H1 (cell line): ENCODE results near the gene RALY. TPM values are rescaled to one million over a fixed set of nuclear protein-coding genes. Genes with fewer than 3 reads are reported as not detected.

Experiments
- CTCF ChIA-PET: fragments of 300-600 bp; sonication (Branson Sonifier 250); formaldehyde crosslinking; loops from one replicate; lab custom pipeline; 2021; ENCODE audit not compliant: partially characterized antibody; lab: Charles Lee
- POLR2A ChIA-PET: fragments of 300-600 bp; sonication (Branson Sonifier 250); formaldehyde crosslinking; loops from one replicate; lab custom pipeline; 2021; ENCODE audit warnings: inconsistent platforms; ENCODE audit not compliant: partially characterized antibody; lab: Charles Lee
- DNase-seq, 2 experiments: peaks; one replicate each; pipeline versions ENCODE4 v3.0.0 to v3.0.0-alpha.2; 2010 to 2022; ENCODE audit warnings: low spot score in 2 of 2, low read depth in 1 of 2, mixed read lengths in 1 of 2
- FAIRE-seq: peaks from 2 replicates; lab custom pipeline; 2011; peaks lifted over from hg19 to GRCh38; lab: Jason Lieb, UNC
- H2AFZ ChIP-seq: 2 replicates; pipeline ENCODE4 v1.8.1; 2012; ENCODE audit warnings: low read length, inconsistent platforms
- H2AK5ac ChIP-seq: 2 replicates; pipeline ENCODE4 v1.6.1; 2013; ENCODE audit warnings: low read depth, low read length
- H2BK120ac ChIP-seq: replicated peaks from 2 replicates; pipeline ENCODE3; 2013; ENCODE audit warnings: low read depth, low read length, inconsistent platforms
- H2BK12ac ChIP-seq: 2 replicates; pipeline ENCODE4 v1.6.1; 2013; ENCODE audit warnings: low read depth, low read length
- H2BK15ac ChIP-seq: 2 replicates; pipeline ENCODE4 v1.6.1; 2013; ENCODE audit warnings: low read length
- H2BK20ac ChIP-seq: 2 replicates; pipeline ENCODE4 v1.6.1; 2013; ENCODE audit warnings: low read length
- H2BK5ac ChIP-seq: 2 replicates; pipeline ENCODE4 v1.6.1; 2013; ENCODE audit warnings: low read depth, low read length
- H3K14ac ChIP-seq: 2 replicates; pipeline ENCODE4 v1.6.1; 2013; ENCODE audit warnings: inconsistent platforms; ENCODE audit not compliant: insufficient read length
- H3K18ac ChIP-seq: 2 replicates; pipeline ENCODE4 v1.6.1; 2013; ENCODE audit warnings: low read length; ENCODE audit errors: extremely low read depth
- H3K23ac ChIP-seq: 2 replicates; pipeline ENCODE4 v1.6.1; 2013; ENCODE audit warnings: inconsistent platforms; ENCODE audit not compliant: insufficient read length
- H3K23me2 ChIP-seq: 2 replicates; pipeline ENCODE4 v1.6.1; 2013; ENCODE audit warnings: low read depth, low read length
- H3K27ac ChIP-seq: 2 replicates; pipeline ENCODE4 v1.6.1; 2011; ENCODE audit warnings: low read depth, low read length, inconsistent platforms
- H3K27me3 ChIP-seq, 4 experiments: replicated peaks in 1 of 4; 1 replicate in 1 of 4; 2 replicates in 3 of 4; pipeline versions ENCODE4 v1.6.1 to v1.8.1; 2011 to 2013; ENCODE audit warnings: low read length in 3 of 4, mild to moderate bottlenecking in 3 of 4, inconsistent platforms in 2 of 4, mixed read lengths in 2 of 4, moderate library complexity in 1 of 4; ENCODE audit not compliant: control insufficient read depth in 3 of 4, insufficient read depth in 3 of 4; ENCODE audit errors: extremely low read depth in 1 of 4
- H3K36me3 ChIP-seq, 4 experiments: 2 replicates each; pipeline versions ENCODE4 v1.6.1 to v1.8.1; 2011 to 2013; ENCODE audit warnings: mild to moderate bottlenecking in 4 of 4, low read length in 3 of 4, moderate library complexity in 2 of 4, control low read depth in 1 of 4, inconsistent platforms in 1 of 4; ENCODE audit not compliant: insufficient read depth in 4 of 4, control insufficient read depth in 2 of 4
- H3K4ac ChIP-seq: replicated peaks from 2 replicates; pipeline ENCODE3; 2013; ENCODE audit warnings: low read length, low read depth, mixed read lengths, inconsistent platforms; ENCODE audit not compliant: insufficient read length
- H3K4me1 ChIP-seq, 4 experiments: replicated peaks in 1 of 4; 1 replicate in 1 of 4; 2 replicates in 3 of 4; pipeline versions ENCODE4 v1.6.1 to v1.8.1; 2011 to 2013; ENCODE audit warnings: low read length in 3 of 4, inconsistent platforms in 2 of 4, mixed read lengths in 1 of 4; ENCODE audit not compliant: insufficient read depth in 4 of 4, control insufficient read depth in 3 of 4
- H3K4me2 ChIP-seq, 2 experiments: 2 replicates each; pipeline versions ENCODE4 v1.6.1 to v1.8.1; 2011 to 2013; ENCODE audit warnings: low read depth in 2 of 2, low read length in 2 of 2, control low read depth in 1 of 2, inconsistent platforms in 1 of 2, mild to moderate bottlenecking in 1 of 2; ENCODE audit not compliant: insufficient read depth in 1 of 2
- H3K4me3 ChIP-seq, 4 experiments: fragments of 200-600, 300-600 bp in 1 of 4; sonication (generic), shearing (Covaris generic), sonication (Bioruptor Twin) in 1 of 4; 2 replicates each; pipeline versions ENCODE4 v1.5.1 to v1.8.1; 2011 to 2016; ENCODE audit warnings: low read length in 4 of 4, low read depth in 3 of 4, control low read depth in 2 of 4, inconsistent platforms in 2 of 4, mild to moderate bottlenecking in 2 of 4, mixed read lengths in 1 of 4, moderate library complexity in 1 of 4; ENCODE audit not compliant: insufficient read depth in 2 of 4; ENCODE audit errors: extremely low read depth in 1 of 4
- H3K56ac ChIP-seq: replicated peaks from 2 replicates; pipeline ENCODE3; 2013; ENCODE audit warnings: low read depth, mild to moderate bottlenecking, mixed read lengths, low read length, inconsistent platforms; ENCODE audit not compliant: insufficient read length
- H3K79me1 ChIP-seq: 2 replicates; pipeline ENCODE4 v1.6.1; 2013; ENCODE audit warnings: low read depth, low read length, control low read depth
- H3K79me2 ChIP-seq, 2 experiments: 2 replicates each; pipeline versions ENCODE4 v1.6.1 to v1.8.1; 2012 to 2013; ENCODE audit warnings: low read length in 2 of 2, mild to moderate bottlenecking in 2 of 2, inconsistent platforms in 1 of 2; ENCODE audit not compliant: insufficient read depth in 2 of 2, control insufficient read depth in 1 of 2
- H3K9ac ChIP-seq, 4 experiments: replicated peaks in 1 of 4; 1 replicate in 1 of 4; 2 replicates in 3 of 4; pipeline versions ENCODE4 v1.6.1 to v1.8.1; 2011 to 2013; ENCODE audit warnings: low read depth in 3 of 4, low read length in 3 of 4, control low read depth in 2 of 4, mild to moderate bottlenecking in 2 of 4, moderate library complexity in 2 of 4, inconsistent platforms in 1 of 4; ENCODE audit errors: extremely low read depth in 1 of 4
- H3K9me3 ChIP-seq, 2 experiments: 2 replicates each; pipeline versions ENCODE4 v1.6.1 to v1.8.1; 2012 to 2013; ENCODE audit warnings: mild to moderate bottlenecking in 2 of 2, moderate library complexity in 2 of 2, control low read depth in 1 of 2, inconsistent platforms in 1 of 2, low read depth in 1 of 2, low read length in 1 of 2, mixed read lengths in 1 of 2; ENCODE audit not compliant: insufficient read depth in 2 of 2
- H4K20me1 ChIP-seq, 2 experiments: replicated peaks in 1 of 2; 2 replicates each; pipeline versions ENCODE3 to v1.8.1; 2011 to 2013; ENCODE audit warnings: inconsistent platforms in 2 of 2, low read length in 2 of 2, mild to moderate bottlenecking in 1 of 2; ENCODE audit not compliant: insufficient read depth in 2 of 2, control insufficient read depth in 1 of 2
- H4K5ac ChIP-seq: 2 replicates; pipeline ENCODE4 v1.6.1; 2013; ENCODE audit warnings: low read length, low read depth, mixed read lengths, inconsistent platforms; ENCODE audit not compliant: insufficient read length
- H4K8ac ChIP-seq: 2 replicates; pipeline ENCODE4 v1.8.0; 2013; ENCODE audit warnings: mild to moderate bottlenecking, moderate library complexity, low read length, inconsistent platforms; ENCODE audit not compliant: insufficient read depth; ENCODE audit errors: extremely low read depth
- H4K91ac ChIP-seq: replicated peaks from 2 replicates; pipeline ENCODE3; 2013; ENCODE audit warnings: low read length, mixed read lengths, inconsistent platforms; ENCODE audit not compliant: insufficient read length
- ATF2 ChIP-seq: IDR thresholded peaks from 2 replicates; pipeline ENCODE4 v1.6.1; 2012; ENCODE audit warnings: low read length, inconsistent platforms
- BRCA1 ChIP-seq: IDR thresholded peaks from 2 replicates; pipeline ENCODE4 v1.6.1; 2012; ENCODE audit warnings: low read depth, low read length, improper control_type of control experiment
- CHD1 ChIP-seq: IDR thresholded peaks from 2 replicates; pipeline ENCODE4 v1.6.1; 2012; ENCODE audit warnings: low read depth, low read length, improper control_type of control experiment
- CHD2 ChIP-seq: IDR thresholded peaks from 2 replicates; pipeline ENCODE4 v1.6.1; 2012; ENCODE audit warnings: low read length, improper control_type of control experiment
- HDAC2 ChIP-seq, 2 experiments: fragments of 300-600 bp in 1 of 2; sonication (generic) in 1 of 2; IDR thresholded peaks; 2 replicates each; pipeline ENCODE4 v1.6.1; 2011 to 2012; ENCODE audit warnings: low read depth in 2 of 2, low read length in 2 of 2, mild to moderate bottlenecking in 2 of 2, moderate library complexity in 2 of 2, borderline replicate concordance in 1 of 2, inconsistent platforms in 1 of 2
- KDM1A ChIP-seq: fragments of 200-600, 300-600 bp; sonication (generic); IDR thresholded peaks from 2 replicates; pipeline ENCODE4 v1.7.1; 2016; ENCODE audit warnings: mild to moderate bottlenecking, low read length, borderline replicate concordance
- KDM4A ChIP-seq: IDR thresholded peaks from one replicate; pipeline ENCODE4 v1.7.1; 2012; ENCODE audit warnings: low read depth, mild to moderate bottlenecking, moderate library complexity, low read length, inconsistent platforms; ENCODE audit not compliant: severe bottlenecking
- POLR2AphosphoS5 ChIP-seq: IDR thresholded peaks from 2 replicates; pipeline ENCODE4 v1.6.1; 2011; ENCODE audit warnings: low read depth, low read length
- RXRA ChIP-seq: IDR thresholded peaks from 2 replicates; pipeline ENCODE4 v1.6.1; 2011; ENCODE audit warnings: low read depth, mild to moderate bottlenecking, low read length, moderate library complexity; ENCODE audit not compliant: insufficient read depth
- SAP30 ChIP-seq: fragments of 300-600 bp; sonication (generic); IDR thresholded peaks from 2 replicates; pipeline ENCODE4 v1.7.1; 2012; ENCODE audit warnings: low read length, moderate library complexity, mild to moderate bottlenecking, inconsistent platforms; ENCODE audit not compliant: insufficient read depth, insufficient replicate concordance
- SP2 ChIP-seq: IDR thresholded peaks from 2 replicates; pipeline ENCODE4 v1.6.1; 2012; ENCODE audit warnings: mild to moderate bottlenecking, low read length, inconsistent platforms
- SUZ12 ChIP-seq: fragments of 200-600 bp; sonication (generic); IDR thresholded peaks from 2 replicates; pipeline ENCODE4 v1.6.1; 2012; ENCODE audit warnings: mild to moderate bottlenecking, inconsistent platforms, low read length, moderate library complexity, mixed read lengths
- TAF1 ChIP-seq: IDR thresholded peaks from 2 replicates; pipeline ENCODE4 v1.6.1; 2011; ENCODE audit warnings: mild to moderate bottlenecking, low read depth, low read length
- WGBS, 2 experiments: shearing (Covaris generic) in 1 of 2; methylation state at CpG; one replicate each; pipeline versions ENCODE4 v1.1.6 to v1.1.7; 2013 to 2015; ENCODE audit warnings: low lambda C conversion rate in 2 of 2, mixed read lengths in 2 of 2, inconsistent platforms in 1 of 2, low coverage in 1 of 2, missing lambda C conversion rate in 1 of 2; ENCODE audit not compliant: insufficient replicate concordance in 2 of 2, insufficient coverage in 1 of 2, insufficient read length in 1 of 2; ENCODE audit errors: extremely low coverage in 1 of 2, missing lambda C conversion rate in 1 of 2; 5-methylcytosine and 5-hydroxymethylcytosine counted together
- polyA plus RNA-seq, 7 experiments: library from polyadenylated mRNA; depleted of rRNA in 3 of 7; stranded (reverse) in 5 of 7; unstranded in 2 of 7; fragments of >200 nt in 5 of 7; fragments of 200-250 nt in 2 of 7; gene quantifications; 1 replicate in 5 of 7; 2 replicates in 1 of 7; 4 replicates in 1 of 7; pipeline versions ENCODE4 v1.2.1 to v1.2.3, GENCODE V29; 2011 to 2013; ENCODE audit warnings: missing spikeins in 2 of 7, mixed read lengths in 2 of 7
- total RNA-seq: library from RNA; stranded (reverse); fragmentation: NEBNext Ultra II Directional; extraction: Animal tissue kit (Norgen Biotek cat#: 25700); gene quantifications from 2 replicates; pipeline ENCODE4 v1.2.1, GENCODE V29; 2021

Gene RALY
- total and polyA plus RNA-seq, 2 of the 8 experiments (the other 6 are each of a cell fraction or from before 2014, with no cell fraction given), result 133 to 148 TPM

GRCh38 chr20:34047917-34048316 is 54.2 kb downstream of the RALY start:
- DNase-seq, result no peak
- Histone ChIP-seq H2BK120ac (no peak overlapping the region), H3K79me1 (peaks cover 19% of the 10 kb centered on the region), H4K20me1 (peaks cover 24 to 30% of the 10 kb centered on the region in 2 experiments), H2BK20ac (no peak overlapping the region), H3K9me3 (no peaks in the 10 kb centered on the region), H4K91ac (no peak overlapping the region), H3K9ac (no peak overlapping the region), H2BK5ac (no peak overlapping the region), H3K4me3 (no peak overlapping the region), H2BK15ac (no peak overlapping the region), H3K36me3 (no peaks in the 10 kb centered on the region), H3K14ac (no peak overlapping the region), H3K4me1 (peaks cover 6 to 29% (median 9%) of the 10 kb centered on the region in 4 experiments), H3K4ac (no peak overlapping the region), H3K79me2 (peaks cover 2 to 63% of the 10 kb centered on the region in 2 experiments), H3K23ac (no peak overlapping the region), H4K8ac (no peak overlapping the region), H3K23me2 (no peaks in the 10 kb centered on the region), H2AFZ (no peak overlapping the region), H3K18ac (no peak overlapping the region), H3K27ac (no peak overlapping the region), H2AK5ac (no peak overlapping the region), H4K5ac (no peak overlapping the region), H3K27me3 (no peaks in the 10 kb centered on the region), H2BK12ac (no peak overlapping the region), H3K4me2 (no peak overlapping the region), H3K56ac (no peak overlapping the region)
- ChIA-PET CTCF (interaction anchor here (0.8 to 1.9 kb wide), 8 partner anchors 9 to 99 kb away, joined by 3 to 9 read pairs (median 4); no protein-coding TSS in a partner anchor), POLR2A (interaction anchor here (1.9 kb wide), 1 partner anchor 13 kb away, joined by 4 read pairs; no protein-coding TSS in a partner anchor)
- WGBS, 2 experiments, result 91% methylated on average over 4 of the region's 4 CpGs; no CpG with 5 or more reads in 1 of the 2 experiments
- no peak for FAIRE-seq
- TF ChIP-seq POLR2AphosphoS5, result no peak
- TF ChIP-seq KDM1A, result no peak
- no peak for TF ChIP-seq TAF1
- no peak for TF ChIP-seq SAP30
- TF ChIP-seq CHD1, result no peak
- no peak for TF ChIP-seq HDAC2 (IDR thresholded peaks at IDR 0.05; ENCODE audit: borderline replicate concordance in 1 of 2, low read depth in 2 of 2, low read length in 2 of 2)
- TF ChIP-seq RXRA, result no peak
- TF ChIP-seq ATF2, result no peak
- no peak for TF ChIP-seq CHD2
- TF ChIP-seq KDM4A, result no peak
- TF ChIP-seq BRCA1, result no peak
- TF ChIP-seq SP2, result no peak
- no peak for TF ChIP-seq SUZ12
